ENCODE data around the gene TRDN. TPM values are rescaled to one million over a fixed set of nuclear protein-coding genes. Genes with fewer than 3 reads are reported as not detected.

Gene TRDN
- polyA plus RNA-seq, 3 donors: 2.6 to 3.0 (median 3.0) TPM

GRCh38 chr6:123448306-123448884 is 188.4 kb downstream of the TRDN start:
- no peak for DNase-seq (ENCODE audit: extremely low read depth in 1 of 11, low read depth in 9 of 11, low spot score in 4 of 11)

- no peak for DNase-seq (ENCODE audit: extremely low read depth in 1 of 11, low read depth in 9 of 11, low spot score in 4 of 11)
These were observed 189.3 kb downstream of the TRDN start for GRCh38 chr6:123447315-123447937.

GRCh38 chr6:123439371-123439770 is 197.4 kb downstream of the TRDN start:
- DNase-seq (ENCODE audit: extremely low read depth in 1 of 11, low read depth in 9 of 11, low spot score in 4 of 11): no peak

GRCh38 chr6:123434186-123434585 is 202.6 kb downstream of the TRDN start:
- DNase-seq (ENCODE audit: extremely low read depth in 1 of 11, low read depth in 9 of 11, low spot score in 4 of 11): no peak

GRCh38 chr6:123430970-123431369 is 205.8 kb downstream of the TRDN start:
- peak in 1 of 11 donors; percentile 12 for DNase-seq (ENCODE audit: extremely low read depth in 1 of 11, low read depth in 9 of 11, low spot score in 4 of 11)

GRCh38 chr6:123427008-123427407 is 209.7 kb downstream of the TRDN start:
- DNase-seq (ENCODE audit: extremely low read depth in 1 of 11, low read depth in 9 of 11, low spot score in 4 of 11): no peak

- DNase-seq (ENCODE audit: extremely low read depth in 1 of 11, low read depth in 9 of 11, low spot score in 4 of 11): no peak
These were observed 213.6 kb downstream of the TRDN start for GRCh38 chr6:123423130-123423529.

- no peak for DNase-seq (ENCODE audit: extremely low read depth in 1 of 11, low read depth in 9 of 11, low spot score in 4 of 11)
These were observed 216.2 kb downstream of the TRDN start for GRCh38 chr6:123420512-123420911.

GRCh38 chr6:123418071-123418470 is 218.7 kb downstream of the TRDN start:
- no peak for DNase-seq (ENCODE audit: extremely low read depth in 1 of 11, low read depth in 9 of 11, low spot score in 4 of 11)

GRCh38 chr6:123417535-123417934 is 219.2 kb downstream of the TRDN start:
- no peak for DNase-seq (ENCODE audit: extremely low read depth in 1 of 11, low read depth in 9 of 11, low spot score in 4 of 11)

GRCh38 chr6:123415844-123416468 is 220.8 kb downstream of the TRDN start:
- peak; percentile 29 to 64 (median 52) for DNase-seq (ENCODE audit: extremely low read depth in 1 of 11, low read depth in 9 of 11, low spot score in 4 of 11)

GRCh38 chr6:123404975-123405374 is 231.8 kb downstream of the TRDN start:
- DNase-seq (ENCODE audit: extremely low read depth in 1 of 11, low read depth in 9 of 11, low spot score in 4 of 11): no peak

- DNase-seq (ENCODE audit: extremely low read depth in 1 of 11, low read depth in 9 of 11, low spot score in 4 of 11): no peak
These were observed 234.7 kb downstream of the TRDN start for GRCh38 chr6:123402052-123402451.

- no peak for DNase-seq (ENCODE audit: extremely low read depth in 1 of 11, low read depth in 9 of 11, low spot score in 4 of 11)
These were observed 238.7 kb downstream of the TRDN start for GRCh38 chr6:123398072-123398471.

GRCh38 chr6:123393331-123393730 is 243.4 kb downstream of the TRDN start:
- peak in 2 of 11 donors; percentile 20 to 29 for DNase-seq (ENCODE audit: extremely low read depth in 1 of 11, low read depth in 9 of 11, low spot score in 4 of 11)

GRCh38 chr6:123383718-123384117 is 253.0 kb downstream of the TRDN start:
- DNase-seq (ENCODE audit: extremely low read depth in 1 of 11, low read depth in 9 of 11, low spot score in 4 of 11): no peak

- peak in 2 of 11 donors; percentile 1 to 6 for DNase-seq (ENCODE audit: extremely low read depth in 1 of 11, low read depth in 9 of 11, low spot score in 4 of 11)
These were observed 256.5 kb downstream of the TRDN start for GRCh38 chr6:123380257-123380656.

- no peak for DNase-seq (ENCODE audit: extremely low read depth in 1 of 11, low read depth in 9 of 11, low spot score in 4 of 11)
These were observed 264.0 kb downstream of the TRDN start for GRCh38 chr6:123372737-123373136.

- no peak for DNase-seq (ENCODE audit: extremely low read depth in 1 of 11, low read depth in 9 of 11, low spot score in 4 of 11)
These were observed 272.8 kb downstream of the TRDN start for GRCh38 chr6:123363912-123364311.

GRCh38 chr6:123360359-123360758 is 276.4 kb downstream of the TRDN start:
- no peak for DNase-seq (ENCODE audit: extremely low read depth in 1 of 11, low read depth in 9 of 11, low spot score in 4 of 11)

GRCh38 chr6:123352705-123353104 is 284.0 kb downstream of the TRDN start:
- DNase-seq (ENCODE audit: extremely low read depth in 1 of 11, low read depth in 9 of 11, low spot score in 4 of 11): no peak

All from renal cortex interstitium (tissue), 11 donors.